B cell (primary cell): ENCODE results near the gene CC2D1B. TPM values are rescaled to one million over a fixed set of nuclear protein-coding genes. Genes with fewer than 3 reads are reported as not detected.

ENCODE experiments used
- ATAC-seq: fragments of 200-7000 bp; cut with Tn5 transposase; one replicate; pipeline ENCODE4 v1.10.0; 2021; ENCODE audit warnings: low read depth, mild to moderate bottlenecking, moderate number of reproducible peaks, moderate library complexity
- CTCF ChIA-PET: fragments of 350-600 bp; sonication (Branson Sonifier 250); formaldehyde crosslinking; loops from one replicate; lab custom pipeline; 2021; ENCODE audit warnings: antibody characterized with exemption, inconsistent platforms; lab: Charles Lee
- POLR2A ChIA-PET: fragments of 350-600 bp; sonication (Branson Sonifier 250); formaldehyde crosslinking; loops from one replicate; lab custom pipeline; 2021; ENCODE audit warnings: antibody characterized with exemption; lab: Charles Lee
- DNase-seq: peaks from one replicate; pipeline ENCODE4 v3.0.0; 2013
- H2AFZ ChIP-seq: 2 replicates; pipeline ENCODE4 v1.6.1; 2012; ENCODE audit warnings: mild to moderate bottlenecking, low read depth, low read length; ENCODE audit not compliant: insufficient read depth, poor library complexity, severe bottlenecking
- H3K27ac ChIP-seq, 2 donors: 1 replicate in 1 of 2; 2 replicates in 1 of 2; pipeline ENCODE4 v1.5.1; 2012 to 2013; ENCODE audit warnings: low read length in 2 of 2, mild to moderate bottlenecking in 2 of 2, moderate library complexity in 1 of 2
- H3K27me3 ChIP-seq, 4 experiments: fragments of 200-600 bp in 1 of 4; sonication (generic) in 1 of 4; replicated peaks in 1 of 4; 1 replicate in 2 of 4; 2 replicates in 2 of 4; pipeline versions ENCODE4 v1.6.1 to v1.7.0; 2013 to 2016; ENCODE audit warnings: low read length in 3 of 4, mild to moderate bottlenecking in 2 of 4, mixed read lengths in 1 of 4, moderate library complexity in 1 of 4; ENCODE audit not compliant: insufficient read depth in 4 of 4, control insufficient read depth in 3 of 4; ENCODE audit errors: control extremely low read depth in 1 of 4
- H3K36me3 ChIP-seq, 2 experiments: replicated peaks in 1 of 2; 1 replicate in 1 of 2; 2 replicates in 1 of 2; pipeline versions ENCODE4 v1.6.1 to v1.7.1; 2013; ENCODE audit warnings: low read length in 1 of 2; ENCODE audit not compliant: insufficient read depth in 2 of 2, control insufficient read depth in 1 of 2; ENCODE audit errors: control extremely low read depth in 1 of 2, extremely low read depth in 1 of 2
- H3K4me1 ChIP-seq, 2 donors: fragments of 200-600 bp in 1 of 2; sonication (generic) in 1 of 2; 1 replicate in 1 of 2; 2 replicates in 1 of 2; pipeline versions ENCODE4 v1.5.1 to v1.6.1; 2013 to 2017; ENCODE audit warnings: low read length in 2 of 2; ENCODE audit not compliant: control insufficient read depth in 2 of 2, insufficient read depth in 2 of 2
- H3K4me2 ChIP-seq: replicated peaks from 2 replicates; pipeline ENCODE3; 2012; ENCODE audit warnings: mild to moderate bottlenecking, low read depth, low read length; ENCODE audit not compliant: poor library complexity, severe bottlenecking
- H3K4me3 ChIP-seq, 5 experiments: fragments of 200-600 bp in 1 of 5; sonication (generic) in 1 of 5; 1 replicate in 3 of 5; 2 replicates in 2 of 5; pipeline versions ENCODE4 v1.5.1 to v1.7.0; 2011 to 2016; ENCODE audit warnings: low read length in 4 of 5, mild to moderate bottlenecking in 4 of 5, low read depth in 2 of 5, control low read depth in 1 of 5, moderate library complexity in 1 of 5; ENCODE audit not compliant: insufficient read depth in 1 of 5; ENCODE audit errors: control extremely low read depth in 1 of 5, extremely low read depth in 1 of 5
- H3K79me2 ChIP-seq: fragments of 200-600 bp; sonication (generic); one replicate; pipeline ENCODE4 v1.6.0; 2016; ENCODE audit warnings: low read length; ENCODE audit not compliant: control insufficient read depth, insufficient read depth
- H3K9ac ChIP-seq: fragments of 200-600 bp; sonication (generic); 2 replicates; pipeline ENCODE4 v1.6.1; 2017; ENCODE audit warnings: mild to moderate bottlenecking, low read length, moderate library complexity
- H3K9me3 ChIP-seq, 3 donors: one replicate each; pipeline versions ENCODE4 v1.6.1 to v1.7.1; 2013; ENCODE audit warnings: low read length in 2 of 3; ENCODE audit not compliant: control insufficient read depth in 2 of 3, insufficient read depth in 1 of 3; ENCODE audit errors: control extremely low read depth in 1 of 3
- H4K20me1 ChIP-seq: 2 replicates; pipeline ENCODE4 v1.6.0; 2012; ENCODE audit warnings: mild to moderate bottlenecking, low read length; ENCODE audit not compliant: insufficient read depth, control insufficient read depth, poor library complexity, severe bottlenecking
- H3K27ac Mint-ChIP-seq: one replicate; pipeline ENCODE4 v1.8.0; 2021; ENCODE audit warnings: mixed read lengths
- H3K27me3 Mint-ChIP-seq: one replicate; pipeline ENCODE4 v1.8.0; 2021; ENCODE audit warnings: mixed read lengths
- H3K4me1 Mint-ChIP-seq: one replicate; pipeline ENCODE4 v1.8.0; 2021; ENCODE audit warnings: mixed read lengths
- H3K4me3 Mint-ChIP-seq: one replicate; pipeline ENCODE4 v1.8.0; 2021; ENCODE audit warnings: mixed read lengths
- H3K9me3 Mint-ChIP-seq: one replicate; pipeline ENCODE4 v1.8.0; 2022; ENCODE audit warnings: mixed read lengths; ENCODE audit not compliant: insufficient read depth
- EZH2 ChIP-seq: IDR thresholded peaks from 2 replicates; pipeline ENCODE4 v1.6.1; 2012; ENCODE audit warnings: borderline replicate concordance, low read depth, mild to moderate bottlenecking, moderate library complexity, low read length; ENCODE audit not compliant: insufficient read depth, poor library complexity, severe bottlenecking
- WGBS: methylation state at CpG from one replicate; pipeline ENCODE4 v1.1.5; 2013; ENCODE audit warnings: missing lambda C conversion rate; ENCODE audit not compliant: insufficient coverage; 5-methylcytosine and 5-hydroxymethylcytosine counted together
- intact Hi-C: fragments of 100-400 bp; cut with micrococcal nuclease; formaldehyde crosslinking; loops from one replicate; pipeline ENCODE4 v1.10.0; 2022
- polyA plus RNA-seq: library from polyadenylated mRNA; depleted of rRNA; stranded (reverse); fragments of >200 nt; gene quantifications from 2 replicates; pipeline ENCODE4 v1.2.3, GENCODE V29; 2012
- total RNA-seq, 2 donors: library from RNA; stranded (reverse); fragments of 120-200 nt in 1 of 2; gene quantifications; 1 replicate in 1 of 2; 2 replicates in 1 of 2; pipeline versions ENCODE4 v1.2.3 to v1.2.4, GENCODE V29; 2013 to 2022
- TF ChIP-seq, protein P1 (sequence below): fragments of 200-600 bp; IDR thresholded peaks from one replicate; pipeline ENCODE4 v1.8.0; 2022; ENCODE audit warnings: antibody characterized with exemption, mild to moderate bottlenecking

CC2D1B gene
- total and polyA plus RNA-seq, 2 donors (not counting 1 experiment from before 2014, with no cell fraction given), result 28.9 to 79.7 TPM

DNA sequence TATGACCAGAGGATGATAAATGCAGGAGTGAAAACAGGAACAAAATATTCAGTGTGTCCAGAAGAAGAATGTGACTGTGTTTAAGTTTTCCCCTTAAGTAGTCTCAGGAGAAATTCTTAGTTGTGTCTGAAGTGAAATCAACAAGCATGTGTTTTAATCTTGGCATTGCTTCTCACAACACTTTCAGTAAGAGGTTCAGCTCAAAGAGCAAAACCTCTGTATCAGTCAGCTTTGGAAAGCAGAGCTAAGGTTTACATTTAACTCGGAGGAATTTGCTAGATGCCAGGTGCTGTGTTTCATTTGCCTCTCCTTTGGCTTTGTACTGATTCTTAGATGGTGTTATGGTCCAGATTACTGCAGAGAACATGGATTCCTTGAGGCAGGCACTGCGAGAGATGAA lies 28.6 kb downstream of the CC2D1B start:
- Histone ChIP-seq H3K4me1 (no peaks in the 10 kb centered on the region), H3K4me3 (no peak overlapping the region), H3K27ac (no peak overlapping the region), H2AFZ (no peak overlapping the region), H3K79me2 (no peaks in the 10 kb centered on the region), H3K27me3 (no peaks in the 10 kb centered on the region), H3K9ac (no peak overlapping the region), H3K36me3 (no peaks in the 10 kb centered on the region), H3K4me2 (no peak overlapping the region), H3K9me3 (no peaks in the 10 kb centered on the region), H4K20me1 (no peaks in the 10 kb centered on the region)
- TF ChIP-seq, protein P1, sequence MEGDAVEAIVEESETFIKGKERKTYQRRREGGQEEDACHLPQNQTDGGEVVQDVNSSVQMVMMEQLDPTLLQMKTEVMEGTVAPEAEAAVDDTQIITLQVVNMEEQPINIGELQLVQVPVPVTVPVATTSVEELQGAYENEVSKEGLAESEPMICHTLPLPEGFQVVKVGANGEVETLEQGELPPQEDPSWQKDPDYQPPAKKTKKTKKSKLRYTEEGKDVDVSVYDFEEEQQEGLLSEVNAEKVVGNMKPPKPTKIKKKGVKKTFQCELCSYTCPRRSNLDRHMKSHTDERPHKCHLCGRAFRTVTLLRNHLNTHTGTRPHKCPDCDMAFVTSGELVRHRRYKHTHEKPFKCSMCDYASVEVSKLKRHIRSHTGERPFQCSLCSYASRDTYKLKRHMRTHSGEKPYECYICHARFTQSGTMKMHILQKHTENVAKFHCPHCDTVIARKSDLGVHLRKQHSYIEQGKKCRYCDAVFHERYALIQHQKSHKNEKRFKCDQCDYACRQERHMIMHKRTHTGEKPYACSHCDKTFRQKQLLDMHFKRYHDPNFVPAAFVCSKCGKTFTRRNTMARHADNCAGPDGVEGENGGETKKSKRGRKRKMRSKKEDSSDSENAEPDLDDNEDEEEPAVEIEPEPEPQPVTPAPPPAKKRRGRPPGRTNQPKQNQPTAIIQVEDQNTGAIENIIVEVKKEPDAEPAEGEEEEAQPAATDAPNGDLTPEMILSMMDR, result no peak
- TF ChIP-seq EZH2, result no peak
- no peak for DNase-seq
- H3K9me3 Mint-ChIP-seq, result no peaks in the 10 kb centered on the region
- ChIA-PET CTCF (no interaction called here), POLR2A (no interaction called here)
- WGBS, result 100% methylated on average over 2 of the region's 2 CpGs
- no peak overlapping the region for H3K4me3 Mint-ChIP-seq
- H3K4me1 Mint-ChIP-seq, result no peaks in the 10 kb centered on the region
- no peak overlapping the region for H3K27ac Mint-ChIP-seq
- ATAC-seq, result no peak
- intact Hi-C loops, result no loop called here
- H3K27me3 Mint-ChIP-seq, result no peaks in the 10 kb centered on the region

DNA sequence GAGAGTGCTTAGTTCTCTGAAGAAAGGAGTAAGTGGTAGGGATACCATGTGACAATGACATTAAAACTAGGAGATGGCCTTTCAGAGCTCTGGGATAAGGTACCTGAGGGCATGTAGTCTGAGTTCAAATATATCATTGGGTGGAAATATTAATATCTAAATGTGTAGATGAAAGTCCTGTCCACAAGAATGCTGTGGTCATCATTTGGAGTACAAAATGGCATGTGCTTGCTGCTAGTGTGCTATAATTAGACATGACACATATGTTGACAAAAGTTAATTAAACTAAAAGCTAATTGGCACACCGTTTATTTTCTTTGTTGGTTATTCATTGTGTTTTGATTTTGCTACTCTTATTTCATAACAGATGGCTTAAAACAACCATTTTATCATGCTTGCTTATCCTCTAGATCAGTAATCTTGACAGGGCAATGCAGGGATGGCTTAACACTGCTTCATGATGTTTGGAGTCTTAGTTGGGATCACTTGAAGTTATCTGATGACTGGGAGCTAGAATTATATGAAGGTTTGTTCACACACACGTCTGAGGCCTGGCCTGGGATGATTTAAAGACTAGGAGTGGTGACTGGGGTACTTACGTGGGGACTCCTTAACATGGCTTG lies 31.0 kb downstream of the CC2D1B start:
- CTCF ChIA-PET, result interaction anchor here (1.1 kb wide), 1 partner anchor 9 kb away, joined by 4 read pairs; no protein-coding TSS in a partner anchor
- H3K27ac Mint-ChIP-seq, result no peak overlapping the region

More for the DNA sequence above, 31.0 kb downstream of the CC2D1B start:
- Histone ChIP-seq H2AFZ (no peak overlapping the region), H3K27ac (no peak overlapping the region), H4K20me1 (no peaks in the 10 kb centered on the region), H3K27me3 (no peaks in the 10 kb centered on the region), H3K4me1 (no peaks in the 10 kb centered on the region), H3K9me3 (no peaks in the 10 kb centered on the region), H3K4me2 (no peak overlapping the region), H3K4me3 (no peak overlapping the region), H3K79me2 (no peaks in the 10 kb centered on the region), H3K9ac (no peak overlapping the region), H3K36me3 (no peaks in the 10 kb centered on the region)
- 89% methylated on average over 2 of the region's 3 CpGs for WGBS
- POLR2A ChIA-PET, result no interaction called here
- no peak for ATAC-seq
- TF ChIP-seq, protein P1, result no peak
- no peak for TF ChIP-seq EZH2
- Mint-ChIP-seq H3K4me3 (no peak overlapping the region), H3K4me1 (no peaks in the 10 kb centered on the region), H3K9me3 (no peaks in the 10 kb centered on the region), H3K27me3 (no peaks in the 10 kb centered on the region)
- intact Hi-C loops, result no loop called here
- no peak for DNase-seq
